GM23338 (cell line): ENCODE results near the gene AGAP1. TPM values are rescaled to one million over a fixed set of nuclear protein-coding genes. Genes with fewer than 3 reads are reported as not detected.

Experiments used
- ATAC-seq: fragments of 200-7000 bp; cut with Tn5 transposase; 3 replicates; pipeline ENCODE4 v1.9.1; 2020
- DNase-seq: peaks from one replicate; pipeline ENCODE4 v3.0.0-alpha.2; 2015; ENCODE audit warnings: low spot score
- H2AFZ ChIP-seq: fragments of 200-600 bp; sonication (generic); 2 replicates; pipeline ENCODE4 v1.8.0; 2016; ENCODE audit warnings: antibody characterized with exemption, mild to moderate bottlenecking, moderate library complexity
- H3F3A ChIP-seq: fragments of 200-600 bp; sonication (generic); replicated peaks from 2 replicates; pipeline ENCODE4 v1.8.0; 2017; ENCODE audit warnings: antibody characterized with exemption, mixed run types, low read depth
- H3K27ac ChIP-seq: fragments of 200-600 bp; sonication (generic); 2 replicates; pipeline ENCODE4 v1.6.1; 2016; ENCODE audit warnings: low read depth
- H3K27me3 ChIP-seq: fragments of 200-600 bp; sonication (generic); 2 replicates; pipeline ENCODE4 v1.8.0; 2016; ENCODE audit warnings: mild to moderate bottlenecking, mixed run types, moderate library complexity; ENCODE audit not compliant: insufficient read depth
- H3K36me3 ChIP-seq: fragments of 200-600 bp; sonication (generic); 2 replicates; pipeline ENCODE4 v1.8.0; 2016; ENCODE audit warnings: mild to moderate bottlenecking; ENCODE audit not compliant: insufficient read depth
- H3K4me1 ChIP-seq: fragments of 200-600 bp; sonication (generic); 2 replicates; pipeline ENCODE4 v1.8.0; 2016; ENCODE audit warnings: mild to moderate bottlenecking, moderate library complexity; ENCODE audit not compliant: insufficient read depth
- H3K4me2 ChIP-seq: fragments of 200-600 bp; sonication (generic); 2 replicates; pipeline ENCODE4 v1.7.1; 2017; ENCODE audit warnings: mixed run types
- H3K4me3 ChIP-seq: fragments of 200-600 bp; sonication (generic); 2 replicates; pipeline ENCODE4 v1.6.1; 2016; ENCODE audit warnings: mixed run types
- H3K79me2 ChIP-seq: fragments of 200-600 bp; sonication (generic); replicated peaks from 2 replicates; pipeline ENCODE4 v1.8.0; 2017; ENCODE audit warnings: mild to moderate bottlenecking; ENCODE audit not compliant: insufficient read depth
- H3K9me2 ChIP-seq: fragments of 200-600 bp; sonication (generic); 2 replicates; pipeline ENCODE4 v1.8.0; 2017; ENCODE audit not compliant: insufficient read depth
- H4K20me1 ChIP-seq: fragments of 200-600 bp; sonication (generic); replicated peaks from 2 replicates; pipeline ENCODE4 v1.8.0; 2017; ENCODE audit warnings: mild to moderate bottlenecking; ENCODE audit not compliant: insufficient read depth
- H3K27ac Mint-ChIP-seq: 2 replicates; pipeline ENCODE4 v1.8.0; 2020; ENCODE audit warnings: inconsistent platforms, mild to moderate bottlenecking, moderate library complexity, mixed read lengths
- H3K27me3 Mint-ChIP-seq: 3 replicates; pipeline ENCODE4 v1.8.0; 2022; ENCODE audit warnings: low read depth, mild to moderate bottlenecking, moderate library complexity, mixed read lengths, inconsistent platforms; ENCODE audit not compliant: insufficient read depth, poor library complexity
- H3K36me3 Mint-ChIP-seq: 3 replicates; pipeline ENCODE4 v1.8.0; 2021; ENCODE audit warnings: low read depth, mild to moderate bottlenecking, inconsistent platforms, moderate library complexity, mixed read lengths
- H3K4me1 Mint-ChIP-seq: 3 replicates; pipeline ENCODE4 v1.8.0; 2020; ENCODE audit warnings: mild to moderate bottlenecking, inconsistent platforms, mixed read lengths
- H3K4me3 Mint-ChIP-seq: 3 replicates; pipeline ENCODE4 v1.8.0; 2021; ENCODE audit warnings: moderate library complexity, mild to moderate bottlenecking, inconsistent platforms, mixed read lengths
- H3K9me3 Mint-ChIP-seq: 3 replicates; pipeline ENCODE4 v1.8.0; 2020; ENCODE audit warnings: moderate library complexity, mild to moderate bottlenecking, inconsistent platforms, mixed read lengths
- JUNB ChIP-seq: IDR thresholded peaks from one replicate; pipeline ENCODE4 v1.6.1; 2016; ENCODE audit warnings: antibody characterized with exemption; ENCODE audit not compliant: unreplicated experiment
- NANOG ChIP-seq: IDR thresholded peaks from 2 replicates; pipeline ENCODE4 v1.6.1; 2016; ENCODE audit warnings: antibody characterized with exemption, borderline replicate concordance
- POLR2AphosphoS5 ChIP-seq: IDR thresholded peaks from 2 replicates; pipeline ENCODE4 v1.6.1; 2016; ENCODE audit warnings: antibody characterized with exemption, low read depth
- REST ChIP-seq: IDR thresholded peaks from one replicate; pipeline ENCODE4 v1.6.1; 2018; ENCODE audit warnings: antibody characterized with exemption; ENCODE audit not compliant: unreplicated experiment
- STAT1 ChIP-seq: IDR thresholded peaks from one replicate; pipeline ENCODE4 v1.6.1; 2016; ENCODE audit warnings: antibody characterized with exemption; ENCODE audit not compliant: unreplicated experiment
- ZNF114 ChIP-seq: fragments of 250-450 bp; sonication (Bioruptor Pico); IDR thresholded peaks from 2 replicates; pipeline ENCODE4 v1.5.0; 2020; ENCODE audit warnings: mild to moderate bottlenecking, moderate library complexity
- ZNF331 ChIP-seq: fragments of 250-450 bp; sonication (Bioruptor Pico); IDR thresholded peaks from 2 replicates; pipeline ENCODE4 v1.5.0; 2020; ENCODE audit warnings: low read depth, mild to moderate bottlenecking, moderate library complexity
- polyA plus RNA-seq: library from polyadenylated mRNA; unstranded; fragments of >200 nt; fragmentation: Nextera tagmentation; extraction: Ambion mirVana; gene quantifications from 2 replicates; pipeline ENCODE4 v1.2.1, GENCODE V29; 2016
- total RNA-seq: library from RNA; depleted of rRNA; stranded (reverse); fragments of >200 nt; shearing (Covaris generic); gene quantifications from 2 replicates; pipeline ENCODE4 v1.2.3, GENCODE V29; 2014
- TF ChIP-seq, protein P1 (sequence below), 2 experiments: fragments of 200-600 bp in 1 of 2; sonication (generic) in 1 of 2; conservative IDR thresholded peaks; 2 replicates each; pipeline versions ENCODE4 v1.5.1 to v1.6.1; 2016 to 2017; ENCODE audit warnings: antibody characterized with exemption in 2 of 2, low read depth in 2 of 2, mild to moderate bottlenecking in 2 of 2, moderate library complexity in 1 of 2

AGAP1 gene
- total and polyA plus RNA-seq, 2 experiments from 2014 or later, result 13.3 to 27.9 TPM

DNA sequence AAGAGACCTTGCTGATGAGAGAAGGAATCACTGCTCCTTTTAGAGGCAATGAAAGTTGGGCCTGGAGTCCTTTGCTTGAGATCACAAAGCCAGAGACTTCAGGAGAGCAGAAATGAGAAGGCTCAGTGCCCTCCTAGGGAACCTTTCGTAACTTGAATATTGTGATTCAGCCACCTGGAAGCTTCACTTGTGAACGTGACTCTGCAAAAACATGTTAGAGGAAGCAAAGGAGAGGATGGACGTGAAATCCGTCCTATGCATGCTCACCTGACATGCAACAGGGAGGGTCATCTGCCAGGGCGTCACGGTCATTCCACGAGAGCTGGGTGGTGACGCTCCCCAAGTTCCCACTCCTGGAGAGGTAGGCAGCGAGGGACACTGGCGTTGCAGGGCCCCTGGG is 243.6 kb downstream of the AGAP1 start (continued):
- TF ChIP-seq REST (no peak), NANOG (no peak), STAT1 (no peak), ZNF114 (no peak), POLR2AphosphoS5 (no peak), ZNF331 (no peak)

DNA sequence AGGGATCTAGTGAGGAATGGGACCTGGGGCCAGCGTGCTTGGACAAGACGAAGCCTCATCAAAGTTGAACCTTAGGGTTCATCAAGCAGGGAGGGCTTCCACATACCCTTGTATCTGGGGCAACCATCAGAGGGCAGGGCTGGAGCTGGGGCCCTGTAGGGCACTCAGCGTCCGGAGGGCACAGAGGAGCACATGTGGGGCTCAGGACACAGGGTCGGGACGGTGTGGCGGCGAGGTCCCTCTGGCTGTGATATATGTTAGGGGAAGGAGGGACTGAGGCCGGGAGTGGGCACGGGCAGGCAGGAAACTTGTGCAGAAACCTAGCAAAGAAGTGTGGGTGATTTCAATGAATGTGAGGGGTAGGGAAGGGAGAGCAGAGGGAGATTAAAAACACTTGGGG is 244.0 kb downstream of the AGAP1 start:
- peak overlapping the region; percentile 72 for H3K27ac Mint-ChIP-seq
- H2AFZ ChIP-seq, result no peak overlapping the region

GRCh38 chr2:235739704-235740415 is 246.0 kb downstream of the AGAP1 start:
- Histone ChIP-seq H3K9me2 (no peaks in the 10 kb centered on the region), H2AFZ (no peak overlapping the region), H3F3A (no peaks in the 10 kb centered on the region; the same call in 1 of the 2 replicates), H3K36me3 (peaks cover 9% of the 10 kb centered on the region), H3K27me3 (no peaks in the 10 kb centered on the region), H3K4me2 (no peak overlapping the region), H3K27ac (no peak overlapping the region), H3K4me3 (no peak overlapping the region), H3K4me1 (no peaks in the 10 kb centered on the region), H4K20me1 (peaks cover 7% of the 10 kb centered on the region), H3K79me2 (no peaks in the 10 kb centered on the region; the same call in 1 of the 2 replicates)
- DNase-seq (no peak), ATAC-seq (peak; percentile 61)
- Mint-ChIP-seq H3K27me3 (peaks cover 9% of the 10 kb centered on the region), H3K9me3 (no peaks in the 10 kb centered on the region), H3K27ac (peak overlapping the region; percentile 46; the same call in 1 of the 2 replicates), H3K4me3 (no peak overlapping the region), H3K4me1 (peaks cover 12% of the 10 kb centered on the region; the same call in 2 of the 3 replicates), H3K36me3 (peaks cover 3% of the 10 kb centered on the region; the same call in 1 of the 3 replicates)
- no peak for TF ChIP-seq JUNB
- TF ChIP-seq NANOG, result no peak
- TF ChIP-seq, protein P1, sequence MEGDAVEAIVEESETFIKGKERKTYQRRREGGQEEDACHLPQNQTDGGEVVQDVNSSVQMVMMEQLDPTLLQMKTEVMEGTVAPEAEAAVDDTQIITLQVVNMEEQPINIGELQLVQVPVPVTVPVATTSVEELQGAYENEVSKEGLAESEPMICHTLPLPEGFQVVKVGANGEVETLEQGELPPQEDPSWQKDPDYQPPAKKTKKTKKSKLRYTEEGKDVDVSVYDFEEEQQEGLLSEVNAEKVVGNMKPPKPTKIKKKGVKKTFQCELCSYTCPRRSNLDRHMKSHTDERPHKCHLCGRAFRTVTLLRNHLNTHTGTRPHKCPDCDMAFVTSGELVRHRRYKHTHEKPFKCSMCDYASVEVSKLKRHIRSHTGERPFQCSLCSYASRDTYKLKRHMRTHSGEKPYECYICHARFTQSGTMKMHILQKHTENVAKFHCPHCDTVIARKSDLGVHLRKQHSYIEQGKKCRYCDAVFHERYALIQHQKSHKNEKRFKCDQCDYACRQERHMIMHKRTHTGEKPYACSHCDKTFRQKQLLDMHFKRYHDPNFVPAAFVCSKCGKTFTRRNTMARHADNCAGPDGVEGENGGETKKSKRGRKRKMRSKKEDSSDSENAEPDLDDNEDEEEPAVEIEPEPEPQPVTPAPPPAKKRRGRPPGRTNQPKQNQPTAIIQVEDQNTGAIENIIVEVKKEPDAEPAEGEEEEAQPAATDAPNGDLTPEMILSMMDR (conservative IDR thresholded peaks at IDR 0.05; ENCODE audit: low read depth in 2 of 2), result 0 out of 4 replicates have a peak, but pooled peaks of 1 of the 2 experiments have one; percentile 9

More for the DNA sequence above, 244.0 kb downstream of the AGAP1 start:
- peaks cover 10% of the 10 kb centered on the region for H3K27me3 Mint-ChIP-seq
- no peak for ATAC-seq
- H3K9me2 ChIP-seq, result no peaks in the 10 kb centered on the region
- H3K4me2 ChIP-seq, result no peak overlapping the region
- DNase-seq, result no peak
- TF ChIP-seq POLR2AphosphoS5, result no peak
- H3K9me3 Mint-ChIP-seq, result no peaks in the 10 kb centered on the region
- H3K4me3 ChIP-seq, result no peak overlapping the region
- no peaks in the 10 kb centered on the region; the same call in 1 of the 2 replicates for H3F3A ChIP-seq
- no peaks in the 10 kb centered on the region; the same call in 2 of the 3 replicates for H3K36me3 Mint-ChIP-seq
- no peaks in the 10 kb centered on the region for H3K27me3 ChIP-seq
- H3K4me3 Mint-ChIP-seq, result no peak overlapping the region
- peaks cover 9% of the 10 kb centered on the region for H3K36me3 ChIP-seq
- H4K20me1 ChIP-seq, result peaks cover 7% of the 10 kb centered on the region
- H3K27ac ChIP-seq, result no peak overlapping the region
- peaks cover 23% of the 10 kb centered on the region for H3K4me1 Mint-ChIP-seq
- no peaks in the 10 kb centered on the region; the same call in 1 of the 2 replicates for H3K79me2 ChIP-seq
- peaks cover 8% of the 10 kb centered on the region for H3K4me1 ChIP-seq
